IMR-90 (cell line): ENCODE data around the gene AIDA. TPM values are rescaled to one million over a fixed set of nuclear protein-coding genes. Genes with fewer than 3 reads are reported as not detected.

Experiments used
- ATAC-seq: fragments of 200-7000 bp; cut with Tn5 transposase; 2 replicates; pipeline ENCODE4 v1.9.1; 2020; ENCODE audit warnings: low read depth, mild to moderate bottlenecking, moderate library complexity
- BruUV-seq: library from RNA; stranded (reverse); fragments of 400-500 nt; replicated peaks from 2 replicates; lab custom pipeline; 2021; lab: Mats Ljungman, UMichigan
- CTCF ChIA-PET: fragments of 300-600 bp; formaldehyde crosslinking; extraction: SDS; loops from one replicate; lab custom pipeline; 2021; ENCODE audit warnings: antibody characterized with exemption; lab: Yijun Ruan, JAX
- POLR2A ChIA-PET: fragments of 300-600 bp; sonication (Branson Sonifier 250); formaldehyde crosslinking; loops from one replicate; lab custom pipeline; 2022; ENCODE audit warnings: antibody characterized with exemption; ENCODE audit not compliant: unreplicated experiment; lab: Charles Lee
- DNase-seq: peaks from one replicate; pipeline ENCODE4 v3.0.0; 2013
- H2AFZ ChIP-seq: replicated peaks from 2 replicates; pipeline ENCODE3; 2013; ENCODE audit warnings: low read length, mild to moderate bottlenecking; ENCODE audit not compliant: poor library complexity
- H2AK5ac ChIP-seq: 2 replicates; pipeline ENCODE4 v1.6.1; 2013; ENCODE audit warnings: low read depth, low read length, inconsistent platforms
- H2AK9ac ChIP-seq: replicated peaks from 2 replicates; pipeline ENCODE3; 2013; ENCODE audit warnings: mild to moderate bottlenecking, low read depth, low read length, moderate library complexity; ENCODE audit not compliant: poor library complexity
- H2BK120ac ChIP-seq: 2 replicates; pipeline ENCODE4 v1.6.1; 2013; ENCODE audit warnings: low read depth, low read length, inconsistent platforms
- H2BK15ac ChIP-seq: 3 replicates; pipeline ENCODE4 v1.6.1; 2013; ENCODE audit warnings: low read depth, low read length, inconsistent platforms
- H2BK20ac ChIP-seq: 2 replicates; pipeline ENCODE4 v1.6.1; 2013; ENCODE audit warnings: low read depth, mild to moderate bottlenecking, inconsistent platforms, low read length, moderate library complexity
- H2BK5ac ChIP-seq: 2 replicates; pipeline ENCODE4 v1.6.1; 2013; ENCODE audit warnings: mild to moderate bottlenecking, low read depth, low read length, inconsistent platforms; ENCODE audit not compliant: poor library complexity, severe bottlenecking
- H3K14ac ChIP-seq: replicated peaks from 2 replicates; pipeline ENCODE4 v1.6.1; 2013; ENCODE audit warnings: low read depth, low read length, inconsistent platforms
- H3K18ac ChIP-seq: 2 replicates; pipeline ENCODE4 v1.6.1; 2013; ENCODE audit warnings: low read depth, low read length, control low read depth
- H3K23ac ChIP-seq: 2 replicates; pipeline ENCODE4 v1.6.1; 2013; ENCODE audit warnings: low read depth, low read length, inconsistent platforms
- H3K27ac ChIP-seq: 2 replicates; pipeline ENCODE4 v1.5.1; 2013; ENCODE audit warnings: mild to moderate bottlenecking, control low read depth, low read length; ENCODE audit not compliant: insufficient read depth
- H3K27me3 ChIP-seq: 2 replicates; pipeline ENCODE4 v1.6.1; 2013; ENCODE audit warnings: low read length; ENCODE audit not compliant: control insufficient read depth, insufficient read depth
- H3K36me3 ChIP-seq: 2 replicates; pipeline ENCODE4 v1.6.1; 2013; ENCODE audit warnings: low read length, mixed read lengths; ENCODE audit not compliant: control insufficient read depth, insufficient read depth
- H3K4ac ChIP-seq: 2 replicates; pipeline ENCODE4 v1.6.1; 2013; ENCODE audit warnings: low read depth, low read length, inconsistent platforms
- H3K4me1 ChIP-seq: 2 replicates; pipeline ENCODE4 v1.6.1; 2013; ENCODE audit warnings: low read length, mixed read lengths; ENCODE audit not compliant: control insufficient read depth, insufficient read depth
- H3K4me2 ChIP-seq: 2 replicates; pipeline ENCODE4 v1.6.1; 2013; ENCODE audit warnings: low read depth, mild to moderate bottlenecking, control low read depth, low read length, moderate library complexity
- H3K4me3 ChIP-seq: 2 replicates; pipeline ENCODE4 v1.5.1; 2013; ENCODE audit warnings: low read depth, mild to moderate bottlenecking, control low read depth, low read length, moderate library complexity; ENCODE audit not compliant: insufficient read depth
- H3K56ac ChIP-seq: 2 replicates; pipeline ENCODE4 v1.6.1; 2013; ENCODE audit warnings: low read length, inconsistent platforms; ENCODE audit not compliant: insufficient read depth; ENCODE audit errors: extremely low read depth
- H3K79me1 ChIP-seq, 2 experiments: 2 replicates each; pipeline ENCODE4 v1.6.1; 2013; ENCODE audit warnings: low read length in 2 of 2, inconsistent platforms in 1 of 2, low read depth in 1 of 2
- H3K9ac ChIP-seq: 2 replicates; pipeline ENCODE4 v1.6.1; 2013; ENCODE audit warnings: low read depth, low read length, control low read depth
- H3K9me1 ChIP-seq: 2 replicates; pipeline ENCODE4 v1.6.1; 2013; ENCODE audit warnings: low read length, inconsistent platforms; ENCODE audit not compliant: insufficient read depth
- H3K9me3 ChIP-seq: 2 replicates; pipeline ENCODE4 v1.6.1; 2013; ENCODE audit warnings: low read length; ENCODE audit not compliant: control insufficient read depth, insufficient read depth
- H4K20me1 ChIP-seq: 2 replicates; pipeline ENCODE4 v1.6.1; 2013; ENCODE audit warnings: low read length, inconsistent platforms; ENCODE audit not compliant: insufficient read depth
- H4K5ac ChIP-seq: 2 replicates; pipeline ENCODE4 v1.6.1; 2013; ENCODE audit warnings: mild to moderate bottlenecking, low read depth, low read length, control low read depth
- H4K8ac ChIP-seq, 2 experiments: 2 replicates each; pipeline ENCODE4 v1.6.1; 2013; ENCODE audit warnings: low read depth in 2 of 2, low read length in 2 of 2, control low read depth in 1 of 2, inconsistent platforms in 1 of 2
- H4K91ac ChIP-seq: 2 replicates; pipeline ENCODE4 v1.6.1; 2013; ENCODE audit warnings: low read depth, low read length, inconsistent platforms; ENCODE audit not compliant: insufficient read depth
- BHLHE40 ChIP-seq: fragments of 150-350 bp; IDR thresholded peaks from 2 replicates; pipeline ENCODE4 v1.6.1; 2016; ENCODE audit warnings: mild to moderate bottlenecking, low read depth, low read length
- CEBPB ChIP-seq: IDR thresholded peaks from 2 replicates; pipeline ENCODE4 v1.6.1; 2012; ENCODE audit warnings: low read depth, low read length, improper control_type of control experiment
- FOS ChIP-seq: fragments of 150-350 bp; IDR thresholded peaks from 2 replicates; pipeline ENCODE4 v1.6.1; 2016; ENCODE audit warnings: low read depth, low read length
- MAZ ChIP-seq: IDR thresholded peaks from 2 replicates; pipeline ENCODE4 v1.6.1; 2012; ENCODE audit warnings: low read depth, mild to moderate bottlenecking, low read length, improper control_type of control experiment, moderate library complexity, borderline replicate concordance
- MXI1 ChIP-seq: IDR thresholded peaks from 2 replicates; pipeline ENCODE4 v1.6.1; 2012; ENCODE audit warnings: low read depth, mild to moderate bottlenecking, low read length, moderate library complexity, borderline replicate concordance
- POLR2A ChIP-seq: IDR thresholded peaks from 2 replicates; pipeline ENCODE4 v1.6.1; 2012; ENCODE audit warnings: mild to moderate bottlenecking, low read depth, low read length
- RAD21 ChIP-seq: IDR thresholded peaks from 2 replicates; pipeline ENCODE4 v1.6.1; 2012; ENCODE audit warnings: low read length, improper control_type of control experiment
- SMC3 ChIP-seq: fragments of 150-350 bp; IDR thresholded peaks from 2 replicates; pipeline ENCODE4 v1.6.1; 2016; ENCODE audit warnings: low read depth, mild to moderate bottlenecking, antibody characterized with exemption, low read length, moderate library complexity
- USF2 ChIP-seq: fragments of 150-350 bp; IDR thresholded peaks from 2 replicates; pipeline ENCODE4 v1.6.1; 2017; ENCODE audit warnings: mild to moderate bottlenecking, antibody characterized with exemption, low read length, low read depth
- whole genome bisulfite sequencing, 2 experiments: methylation state at CpG; one replicate each; pipeline versions ENCODE4 v1.1.5 to v1.1.7; 2013; ENCODE audit warnings: missing lambda C conversion rate in 2 of 2; ENCODE audit not compliant: insufficient read length in 1 of 2; ENCODE audit errors: extremely low coverage in 2 of 2; 5-methylcytosine and 5-hydroxymethylcytosine counted together
- dilution Hi-C: fragments of 300-500 bp; cut with HindIII; formaldehyde crosslinking; loops from one replicate; pipeline ENCODE4 v1.14.3; 2018; ENCODE audit warnings: low sequenced_read_pairs; ENCODE audit not compliant: unreplicated experiment
- in situ Hi-C: fragments of 300-500 bp; cut with MboI; formaldehyde crosslinking; loops from 3 replicates; pipeline ENCODE4 v1.14.3; 2019; ENCODE audit warnings: low sequenced_read_pairs, inconsistent platforms, mixed read lengths
- intact Hi-C: fragments of 100-400 bp; cut with micrococcal nuclease; formaldehyde crosslinking; loops from 2 replicates; pipeline ENCODE4 v1.10.0; 2022
- polyA plus RNA-seq, 3 experiments: library from polyadenylated mRNA; depleted of rRNA; stranded (reverse); fragments of >200 nt; gene quantifications; 2 replicates each; pipeline ENCODE4 v1.2.3, GENCODE V29; 2012; ENCODE audit warnings: low replicate concordance in 1 of 3
- total RNA-seq: library from RNA; depleted of rRNA; stranded (reverse); fragments of >200 nt; gene quantifications from 2 replicates; pipeline ENCODE4 v1.2.3, GENCODE V29; 2012

AIDA gene
- total and polyA plus RNA-seq, 2 of the 4 experiments (the other 2 are of a cell fraction) = 47.9 to 48.6 TPM

DNA sequence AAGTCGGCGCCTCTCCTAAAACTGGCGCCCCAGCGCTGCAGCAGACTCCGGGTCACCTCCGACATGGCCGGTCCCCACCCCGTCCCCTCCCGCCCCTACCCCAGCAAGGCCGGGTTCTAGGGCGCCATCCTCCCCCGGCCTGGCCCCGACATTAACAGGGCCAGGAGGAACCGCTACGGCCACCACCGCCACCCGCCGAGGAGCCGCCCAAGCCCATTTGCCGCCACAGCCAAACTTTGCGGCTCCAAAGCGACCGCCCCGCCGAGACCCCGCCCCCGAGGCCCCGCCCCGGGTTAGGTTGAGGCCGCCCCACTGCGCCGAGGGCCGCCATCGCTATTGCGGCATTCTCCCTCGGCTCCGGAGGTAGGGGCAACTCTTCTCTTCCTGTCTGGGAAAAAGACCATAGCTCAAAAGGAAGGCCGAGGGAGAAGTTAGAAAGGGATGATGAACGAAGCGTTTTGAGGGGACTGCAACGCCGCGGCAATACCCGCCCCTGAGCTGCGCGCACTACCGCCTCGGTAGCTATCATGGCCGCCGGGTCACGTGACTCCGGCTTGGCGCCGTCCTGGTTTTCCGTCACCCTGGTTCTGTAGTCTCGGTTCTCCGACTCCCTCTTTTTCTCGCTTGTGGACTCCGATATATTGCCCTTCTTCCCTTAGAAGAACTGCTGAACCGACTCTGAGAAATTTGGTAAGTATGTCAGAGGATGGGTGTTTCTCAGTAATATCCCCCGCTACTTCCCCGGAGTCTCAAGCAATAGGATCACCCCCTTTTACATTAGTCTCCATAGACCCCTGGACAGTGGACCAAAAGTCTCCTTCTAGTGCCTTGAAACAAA, at the start of gene AIDA, which contains the start of gene BROX (continued):
- TF ChIP-seq MAZ = peak; percentile 57; the same call in 1 of the 2 replicates
- peak; percentile 91 for TF ChIP-seq BHLHE40
- TF ChIP-seq RAD21 = no peak
- 0 out of 2 replicates have a peak, but pooled peaks have one; percentile 7 for TF ChIP-seq FOS

GRCh38 chr1:222761083-222761482, 48.8 kb upstream of the AIDA start:
- Histone ChIP-seq H3K4me3 (no peak overlapping the region), H2AK5ac (no peak overlapping the region), H2BK15ac (no peak overlapping the region), H2BK5ac (no peak overlapping the region), H3K56ac (no peak overlapping the region), H3K18ac (no peak overlapping the region), H3K36me3 (no peaks in the 10 kb centered on the region), H4K91ac (no peak overlapping the region), H3K27ac (no peak overlapping the region), H3K9ac (no peak overlapping the region), H3K4me2 (no peak overlapping the region), H2BK20ac (no peak overlapping the region), H2AK9ac (no peak overlapping the region), H3K9me1 (no peaks in the 10 kb centered on the region), H3K9me3 (no peaks in the 10 kb centered on the region), H4K20me1 (no peaks in the 10 kb centered on the region), H3K27me3 (peaks cover 2% of the 10 kb centered on the region; the same call in 1 of the 2 replicates), H3K23ac (no peak overlapping the region), H3K4me1 (no peaks in the 10 kb centered on the region), H4K8ac (no peak overlapping the region), H3K4ac (no peak overlapping the region), H3K79me1 (no peaks in the 10 kb centered on the region), H2BK120ac (no peak overlapping the region), H2AFZ (no peak overlapping the region), H4K5ac (no peak overlapping the region), H3K14ac (no peak overlapping the region)
- in situ Hi-C loops (no loop called here), intact Hi-C loops (no loop called here), dilution Hi-C loops (no loop called here)
- TF ChIP-seq CEBPB (no peak), POLR2A (no peak), SMC3 (no peak), USF2 (no peak), MXI1 (no peak), BHLHE40 (no peak)
- no peak for DNase-seq
- ChIA-PET CTCF (no interaction called here), POLR2A (no interaction called here)
- no CpG with 5 or more reads among the region's 1 CpG for WGBS, 2 experiments
- ATAC-seq = no peak
- no TSS peak for BruUV-seq
